Stimulated activated CD4-positive, alpha-beta T cell treated with anti-CD3 and anti-CD28 coated beads, TNF-alpha, amount 100 ng/mL, for 4 hours (primary cell): Measurements from ENCODE around the gene CDH23.

Source experiments
- DNase-seq, 3 experiments: peaks; one replicate each; pipeline ENCODE4 v3.0.0-alpha.2; 2020; ENCODE audit warnings: low read depth in 3 of 3

The CDH23 gene

GRCh38 chr10:71659111-71659634 is 262.5 kb downstream of the CDH23 start:
- DNase-seq = no peak

- DNase-seq = no peak
Measured at GRCh38 chr10:71659737-71660136, 263.0 kb downstream of the CDH23 start.

- DNase-seq = no peak
Measured at GRCh38 chr10:71660313-71660712, 263.6 kb downstream of the CDH23 start.

GRCh38 chr10:71661060-71661622 is 264.4 kb downstream of the CDH23 start:
- DNase-seq = no peak

GRCh38 chr10:71661779-71662336 is 265.1 kb downstream of the CDH23 start:
- DNase-seq = no peak

- no peak for DNase-seq
Measured at GRCh38 chr10:71663311-71663710, 266.6 kb downstream of the CDH23 start.

GRCh38 chr10:71664585-71664984 is 267.9 kb downstream of the CDH23 start:
- no peak for DNase-seq

- DNase-seq = no peak
Measured at GRCh38 chr10:71665456-71665855, 268.7 kb downstream of the CDH23 start.

GRCh38 chr10:71666639-71667386 is 270.1 kb downstream of the CDH23 start:
- DNase-seq = no peak

GRCh38 chr10:71667387-71667752 is 270.6 kb downstream of the CDH23 start:
- no peak for DNase-seq

GRCh38 chr10:71671994-71672946 is 275.6 kb downstream of the CDH23 start:
- DNase-seq = no peak

- no peak for DNase-seq
Measured at GRCh38 chr10:71675295-71675970, 278.7 kb downstream of the CDH23 start.

- DNase-seq = no peak
Measured at GRCh38 chr10:71677261-71677660, 280.5 kb downstream of the CDH23 start.

GRCh38 chr10:71678057-71678805 is 281.5 kb downstream of the CDH23 start:
- DNase-seq = no peak

GRCh38 chr10:71679425-71679824 is 282.7 kb downstream of the CDH23 start:
- no peak for DNase-seq

GRCh38 chr10:71681977-71682376 is 285.3 kb downstream of the CDH23 start:
- DNase-seq = no peak

- no peak for DNase-seq
Measured at GRCh38 chr10:71683301-71683700, 286.6 kb downstream of the CDH23 start.

- DNase-seq = no peak
Measured at GRCh38 chr10:71684356-71685173, 287.8 kb downstream of the CDH23 start.

GRCh38 chr10:71685554-71686232 is 289.0 kb downstream of the CDH23 start:
- DNase-seq = no peak
